HepG2 (cell line): Measurements from ENCODE around the gene BCL2L13.

Experiments
- ATF7 ChIP-seq, 2 experiments: fragments of 450-650 bp in 1 of 2; sonication (generic) in 1 of 2; formaldehyde crosslinking in 1 of 2; IDR thresholded peaks; 2 replicates each; pipeline versions ENCODE4 v1.4.0 to v1.6.1; 2016 to 2020; ENCODE audit warnings: antibody characterized with exemption in 1 of 2, mild to moderate bottlenecking in 1 of 2, missing genetic modification reagents in 1 of 2
- EP300 ChIP-seq, 3 experiments: sonication (generic) in 1 of 3; formaldehyde crosslinking in 1 of 3; IDR thresholded peaks; 2 replicates each; pipeline versions ENCODE4 v1.5.1 to v1.6.1; 2011 to 2020; ENCODE audit warnings: low read depth in 2 of 3, low read length in 2 of 3, borderline replicate concordance in 1 of 3, improper control_type of control experiment in 1 of 3, mild to moderate bottlenecking in 1 of 3, missing genetic modification reagents in 1 of 3, moderate library complexity in 1 of 3
- EZH2 ChIP-seq: conservative IDR thresholded peaks from 2 replicates; pipeline ENCODE4 v1.6.1; 2012; ENCODE audit warnings: mild to moderate bottlenecking, low read depth, low read length, moderate library complexity
- SRSF9 ChIP-seq: fragments of 200-400 bp; formaldehyde crosslinking; IDR thresholded peaks from 2 replicates; pipeline ENCODE4 v1.6.1; 2018; ENCODE audit warnings: borderline replicate concordance, mild to moderate bottlenecking, low read depth, low read length; ENCODE audit not compliant: insufficient read depth, poor library complexity, severe bottlenecking
- TEAD3 ChIP-seq: optimal IDR thresholded peaks from 2 replicates; pipeline ENCODE3; 2016; ENCODE audit warnings: borderline replicate concordance
- YEATS4 ChIP-seq: sonication (generic); formaldehyde crosslinking; IDR thresholded peaks from 2 replicates; pipeline ENCODE4 v1.4.0; 2020; ENCODE audit warnings: missing genetic modification reagents, borderline replicate concordance
- ZBTB21 ChIP-seq: sonication (generic); formaldehyde crosslinking; IDR thresholded peaks from 2 replicates; pipeline ENCODE4 v1.4.0; 2020; ENCODE audit warnings: missing genetic modification reagents
- TF ChIP-seq, protein P1 (sequence below): sonication (generic); formaldehyde crosslinking; IDR thresholded peaks from 2 replicates; pipeline ENCODE4 v1.5.0; 2020; ENCODE audit warnings: mild to moderate bottlenecking, missing genetic modification reagents, moderate library complexity

DNA sequence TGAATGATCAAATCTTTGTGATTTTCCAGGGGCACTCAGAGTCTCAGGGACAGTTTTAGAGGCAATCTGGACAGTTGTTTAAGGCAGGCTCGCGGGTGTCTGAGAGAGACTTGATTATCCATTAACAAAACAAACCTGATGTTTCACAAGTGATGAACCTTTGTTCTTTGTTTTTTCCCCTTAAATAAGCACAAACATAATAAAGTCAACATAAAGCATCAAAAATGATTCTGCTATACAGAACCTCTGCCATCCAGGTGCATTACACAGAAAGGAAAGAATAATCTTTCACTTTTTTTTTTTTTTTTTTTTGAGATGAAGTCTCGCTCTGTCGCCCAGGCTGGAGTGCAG, 122.6 kb downstream of the BCL2L13 start:
- TF ChIP-seq ZBTB21 (CRISPR knock-in tag) (no peak), EZH2 (no peak), EP300 (IDR thresholded peaks at IDR 0.05; ENCODE audit: low read depth in 2 of 2, low read length in 2 of 2) (peak in 1 of 2 experiments; percentile 51; a peak in 2 of 4 replicates), EP300 (CRISPR knock-in tag; IDR thresholded peaks at IDR 0.05; ENCODE audit: borderline replicate concordance) (no peak), ATF7 (IDR thresholded peaks at IDR 0.05) (no peak), ATF7 (CRISPR knock-in tag; IDR thresholded peaks at IDR 0.05) (no peak), TEAD3 (CRISPR knock-in tag) (no peak), SRSF9 (no peak), YEATS4 (CRISPR knock-in tag) (peak; percentile 40; the same call in 1 of the 2 replicates)
- TF ChIP-seq, protein P1, sequence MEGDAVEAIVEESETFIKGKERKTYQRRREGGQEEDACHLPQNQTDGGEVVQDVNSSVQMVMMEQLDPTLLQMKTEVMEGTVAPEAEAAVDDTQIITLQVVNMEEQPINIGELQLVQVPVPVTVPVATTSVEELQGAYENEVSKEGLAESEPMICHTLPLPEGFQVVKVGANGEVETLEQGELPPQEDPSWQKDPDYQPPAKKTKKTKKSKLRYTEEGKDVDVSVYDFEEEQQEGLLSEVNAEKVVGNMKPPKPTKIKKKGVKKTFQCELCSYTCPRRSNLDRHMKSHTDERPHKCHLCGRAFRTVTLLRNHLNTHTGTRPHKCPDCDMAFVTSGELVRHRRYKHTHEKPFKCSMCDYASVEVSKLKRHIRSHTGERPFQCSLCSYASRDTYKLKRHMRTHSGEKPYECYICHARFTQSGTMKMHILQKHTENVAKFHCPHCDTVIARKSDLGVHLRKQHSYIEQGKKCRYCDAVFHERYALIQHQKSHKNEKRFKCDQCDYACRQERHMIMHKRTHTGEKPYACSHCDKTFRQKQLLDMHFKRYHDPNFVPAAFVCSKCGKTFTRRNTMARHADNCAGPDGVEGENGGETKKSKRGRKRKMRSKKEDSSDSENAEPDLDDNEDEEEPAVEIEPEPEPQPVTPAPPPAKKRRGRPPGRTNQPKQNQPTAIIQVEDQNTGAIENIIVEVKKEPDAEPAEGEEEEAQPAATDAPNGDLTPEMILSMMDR (CRISPR knock-in tag), result no peak
